A549 (cell line): ENCODE results near the gene CCDC167. TPM values are rescaled to one million over a fixed set of nuclear protein-coding genes. Genes with fewer than 3 reads are reported as not detected.

Experiments used
- ATAC-seq, 2 experiments: fragments of 200-7000 bp in 1 of 2; fragments of >200 bp in 1 of 2; cut with Nextera tagmentation in 1 of 2; cut with Tn5 transposase in 1 of 2; 3 replicates each; pipeline versions ENCODE4 v1.8.0 to v1.9.1; 2018 to 2020; ENCODE audit warnings: mild to moderate bottlenecking in 1 of 2, moderate library complexity in 1 of 2
- CTCF ChIA-PET: fragments of 300-600 bp; sonication (Branson Sonifier 250); formaldehyde crosslinking; extraction: SDS; loops from one replicate; lab custom pipeline; 2021; ENCODE audit warnings: antibody characterized with exemption, inconsistent platforms; lab: Yijun Ruan, JAX
- POLR2A ChIA-PET: fragments of 350-600 bp; formaldehyde crosslinking; extraction: SDS; loops from one replicate; lab custom pipeline; 2021; ENCODE audit warnings: antibody characterized with exemption, inconsistent platforms; lab: Yijun Ruan, JAX
- DNase-seq, 2 experiments: peaks; one replicate each; pipeline versions ENCODE4 v3.0.0 to v3.0.0-alpha.2; 2011 to 2016; ENCODE audit warnings: low read depth in 1 of 2, low spot score in 1 of 2
- FAIRE-seq: peaks from 2 replicates; lab custom pipeline; 2011; peaks lifted over from hg19 to GRCh38; lab: Jason Lieb, UNC
- H3K27ac ChIP-seq, 2 experiments: fragments of >200 bp; sonication (Bioruptor Twin); formaldehyde crosslinking; 3 replicates each; pipeline ENCODE4 v1.5.1; 2016 to 2017
- H3K4me1 ChIP-seq: fragments of >200 bp; sonication (Bioruptor Twin); formaldehyde crosslinking; 3 replicates; pipeline ENCODE4 v1.6.1; 2016
- H3K4me2 ChIP-seq: fragments of >200 bp; sonication (Bioruptor Twin); formaldehyde crosslinking; 3 replicates; pipeline ENCODE4 v1.6.1; 2016
- H3K4me3 ChIP-seq: fragments of >200 bp; sonication (Bioruptor Twin); formaldehyde crosslinking; 3 replicates; pipeline ENCODE4 v1.5.1; 2016
- H3K9me3 ChIP-seq: fragments of >200 bp; sonication (Bioruptor Twin); formaldehyde crosslinking; 3 replicates; pipeline ENCODE4 v1.6.1; 2016
- CBX2 ChIP-seq: fragments of 200-600 bp; sonication (generic); IDR thresholded peaks from 2 replicates; pipeline ENCODE4 v1.6.1; 2016; ENCODE audit warnings: low read depth, mild to moderate bottlenecking, borderline replicate concordance
- CBX8 ChIP-seq: fragments of 200-600 bp; sonication (generic); IDR thresholded peaks from 2 replicates; pipeline ENCODE4 v1.6.1; 2016
- CHD4 ChIP-seq: fragments of 200-600 bp; sonication (generic); IDR thresholded peaks from 2 replicates; pipeline ENCODE4 v1.6.1; 2016; ENCODE audit warnings: antibody characterized with exemption, mild to moderate bottlenecking, borderline replicate concordance
- EHMT2 ChIP-seq: fragments of 200-600 bp; sonication (generic); IDR thresholded peaks from 2 replicates; pipeline ENCODE4 v1.6.1; 2016; ENCODE audit warnings: antibody characterized with exemption, low read depth, mild to moderate bottlenecking, moderate library complexity
- ELK1 ChIP-seq: fragments of 150-350 bp; IDR thresholded peaks from 2 replicates; pipeline ENCODE4 v1.6.1; 2014; ENCODE audit warnings: low read depth, mild to moderate bottlenecking, low read length
- ESRRA ChIP-seq: fragments of 150-350 bp; IDR thresholded peaks from 2 replicates; pipeline ENCODE4 v1.6.1; 2014; ENCODE audit warnings: mild to moderate bottlenecking, low read length, borderline replicate concordance
- FOSB ChIP-seq: fragments of 250-450 bp; sonication (Bioruptor Pico); IDR thresholded peaks from 2 replicates; pipeline ENCODE4 v1.5.0; 2020; ENCODE audit warnings: mild to moderate bottlenecking, moderate library complexity
- GATA3 ChIP-seq: IDR thresholded peaks from 2 replicates; pipeline ENCODE4 v1.6.1; 2012; ENCODE audit warnings: borderline replicate concordance
- HDAC2 ChIP-seq: fragments of 200-600 bp; sonication (generic); IDR thresholded peaks from 2 replicates; pipeline ENCODE4 v1.6.1; 2016
- HOXB13 ChIP-seq: fragments of 250-450 bp; sonication (Bioruptor Pico); IDR thresholded peaks from 2 replicates; pipeline ENCODE4 v1.5.0; 2020; ENCODE audit warnings: low read depth, mild to moderate bottlenecking, moderate library complexity
- JUN ChIP-seq, 2 experiments: fragments of >200 bp; sonication (Bioruptor Twin); formaldehyde crosslinking; IDR thresholded peaks; 2 replicates in 1 of 2; 3 replicates in 1 of 2; pipeline ENCODE4 v1.6.1; 2016 to 2017
- KDM1A ChIP-seq: fragments of 200-600 bp; sonication (generic); IDR thresholded peaks from 2 replicates; pipeline ENCODE4 v1.6.1; 2016; ENCODE audit warnings: low read depth, mild to moderate bottlenecking
- KDM5A ChIP-seq: fragments of 200-600 bp; sonication (generic); IDR thresholded peaks from 2 replicates; pipeline ENCODE4 v1.6.1; 2016; ENCODE audit warnings: antibody characterized with exemption, mild to moderate bottlenecking
- MAFK ChIP-seq: fragments of 450-650 bp; IDR thresholded peaks from 2 replicates; pipeline ENCODE4 v1.6.1; 2014; ENCODE audit not compliant: partially characterized antibody
- MYC ChIP-seq: IDR thresholded peaks from 2 replicates; pipeline ENCODE4 v1.6.1; 2012; ENCODE audit warnings: mild to moderate bottlenecking, inconsistent platforms, low read length, improper control_type of control experiment, borderline replicate concordance
- PHF8 ChIP-seq: fragments of 200-600 bp; sonication (generic); IDR thresholded peaks from 2 replicates; pipeline ENCODE4 v1.6.1; 2016; ENCODE audit warnings: low read depth, mild to moderate bottlenecking, antibody characterized with exemption, moderate library complexity, borderline replicate concordance
- POLR2A ChIP-seq: IDR thresholded peaks from 2 replicates; pipeline ENCODE4 v1.6.1; 2012; ENCODE audit warnings: mild to moderate bottlenecking, low read length
- RAD21 ChIP-seq, 2 experiments: fragments of >200 bp in 1 of 2; sonication (Bioruptor Twin) in 1 of 2; formaldehyde crosslinking in 1 of 2; IDR thresholded peaks in 1 of 2; conservative IDR thresholded peaks in 1 of 2; 2 replicates in 1 of 2; 3 replicates in 1 of 2; pipeline ENCODE4 v1.6.1; 2012 to 2018; ENCODE audit warnings: inconsistent platforms in 1 of 2
- RARB ChIP-seq: fragments of 250-450 bp; sonication (Bioruptor Pico); IDR thresholded peaks from 2 replicates; pipeline ENCODE4 v1.8.0; 2021; ENCODE audit warnings: mild to moderate bottlenecking, moderate library complexity
- RNF2 ChIP-seq: fragments of 200-600 bp; sonication (generic); IDR thresholded peaks from 2 replicates; pipeline ENCODE4 v1.6.1; 2016; ENCODE audit warnings: low read depth, mild to moderate bottlenecking, antibody characterized with exemption, moderate library complexity, borderline replicate concordance
- SMC3 ChIP-seq: fragments of >200 bp; sonication (Bioruptor Twin); formaldehyde crosslinking; IDR thresholded peaks from 3 replicates; pipeline ENCODE4 v1.6.1; 2018; ENCODE audit warnings: inconsistent platforms
- TP53 ChIP-seq: fragments of 250-450 bp; sonication (Bioruptor Pico); IDR thresholded peaks from 2 replicates; pipeline ENCODE4 v1.5.0; 2021; ENCODE audit warnings: mild to moderate bottlenecking, moderate library complexity
- USF2 ChIP-seq: fragments of 450-650 bp; IDR thresholded peaks from 2 replicates; pipeline ENCODE4 v1.6.1; 2014; ENCODE audit warnings: antibody characterized with exemption
- ZSCAN20 ChIP-seq: fragments of 250-450 bp; sonication (Bioruptor Pico); IDR thresholded peaks from 2 replicates; pipeline ENCODE4 v1.8.0; 2022; ENCODE audit warnings: mild to moderate bottlenecking, moderate library complexity
- WGBS: methylation state at CpG from one replicate; pipeline ENCODE4 v1.1.6; 2017; ENCODE audit errors: missing lambda C conversion rate; 5-methylcytosine and 5-hydroxymethylcytosine counted together
- polyA plus RNA-seq, 4 experiments: library from polyadenylated mRNA; depleted of rRNA in 3 of 4; stranded (reverse); fragments of >200 nt; fragmentation: RNase III in 1 of 4; extraction: RNeasy Plus Mini Kit Qiagen cat#74134 plus additional on column Dnase treatment in 1 of 4; gene quantifications; 2 replicates in 3 of 4; 3 replicates in 1 of 4; pipeline ENCODE4 v1.2.3, GENCODE V29; 2011 to 2017
- TF ChIP-seq, protein P1 (sequence below): fragments of 200-600 bp; sonication (generic); IDR thresholded peaks from 2 replicates; pipeline ENCODE4 v1.6.1; 2016; ENCODE audit warnings: antibody characterized with exemption, mild to moderate bottlenecking, moderate library complexity

The CCDC167 gene
- polyA plus RNA-seq, 2 of the 4 experiments (the other 2 are of a cell fraction): 35.1 to 39.1 TPM

DNA sequence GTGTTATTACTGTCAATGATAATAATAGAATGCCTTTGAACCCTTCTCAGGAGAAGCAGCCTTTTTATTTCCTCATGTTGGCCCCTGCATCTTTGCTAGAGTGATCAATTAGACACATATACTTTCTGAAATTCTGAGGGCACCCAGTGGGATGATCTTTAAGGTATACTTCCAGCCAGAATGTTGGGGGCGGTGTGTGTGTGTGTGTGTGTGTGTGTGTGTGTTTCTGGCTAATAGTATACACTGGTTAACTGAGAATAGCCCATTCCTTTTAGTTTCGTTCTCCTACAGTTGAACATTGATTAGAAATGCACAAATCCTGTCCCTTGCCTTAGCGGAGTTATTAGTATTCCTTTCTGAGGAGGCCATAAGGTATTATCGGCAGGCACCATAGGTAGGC, 41.7 kb upstream of the CCDC167 start:
- no peak for FAIRE-seq
- CTCF ChIA-PET: interaction anchor here (7.9 kb wide), 1 partner anchor 149 kb away, joined by 72 read pairs; no protein-coding TSS in a partner anchor
- 95% methylated on average over 4 of the region's 4 CpGs for WGBS
- Histone ChIP-seq H3K27ac (no peak overlapping the region), H3K4me3 (no peak overlapping the region), H3K4me2 (no peak overlapping the region), H3K4me1 (no peaks in the 10 kb centered on the region), H3K9me3 (no peaks in the 10 kb centered on the region)
- no peak for ATAC-seq
- TF ChIP-seq, protein P1, sequence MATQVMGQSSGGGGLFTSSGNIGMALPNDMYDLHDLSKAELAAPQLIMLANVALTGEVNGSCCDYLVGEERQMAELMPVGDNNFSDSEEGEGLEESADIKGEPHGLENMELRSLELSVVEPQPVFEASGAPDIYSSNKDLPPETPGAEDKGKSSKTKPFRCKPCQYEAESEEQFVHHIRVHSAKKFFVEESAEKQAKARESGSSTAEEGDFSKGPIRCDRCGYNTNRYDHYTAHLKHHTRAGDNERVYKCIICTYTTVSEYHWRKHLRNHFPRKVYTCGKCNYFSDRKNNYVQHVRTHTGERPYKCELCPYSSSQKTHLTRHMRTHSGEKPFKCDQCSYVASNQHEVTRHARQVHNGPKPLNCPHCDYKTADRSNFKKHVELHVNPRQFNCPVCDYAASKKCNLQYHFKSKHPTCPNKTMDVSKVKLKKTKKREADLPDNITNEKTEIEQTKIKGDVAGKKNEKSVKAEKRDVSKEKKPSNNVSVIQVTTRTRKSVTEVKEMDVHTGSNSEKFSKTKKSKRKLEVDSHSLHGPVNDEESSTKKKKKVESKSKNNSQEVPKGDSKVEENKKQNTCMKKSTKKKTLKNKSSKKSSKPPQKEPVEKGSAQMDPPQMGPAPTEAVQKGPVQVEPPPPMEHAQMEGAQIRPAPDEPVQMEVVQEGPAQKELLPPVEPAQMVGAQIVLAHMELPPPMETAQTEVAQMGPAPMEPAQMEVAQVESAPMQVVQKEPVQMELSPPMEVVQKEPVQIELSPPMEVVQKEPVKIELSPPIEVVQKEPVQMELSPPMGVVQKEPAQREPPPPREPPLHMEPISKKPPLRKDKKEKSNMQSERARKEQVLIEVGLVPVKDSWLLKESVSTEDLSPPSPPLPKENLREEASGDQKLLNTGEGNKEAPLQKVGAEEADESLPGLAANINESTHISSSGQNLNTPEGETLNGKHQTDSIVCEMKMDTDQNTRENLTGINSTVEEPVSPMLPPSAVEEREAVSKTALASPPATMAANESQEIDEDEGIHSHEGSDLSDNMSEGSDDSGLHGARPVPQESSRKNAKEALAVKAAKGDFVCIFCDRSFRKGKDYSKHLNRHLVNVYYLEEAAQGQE: no peak
- TF ChIP-seq HDAC2 (no peak), EHMT2 (no peak), JUN (IDR thresholded peaks at IDR 0.05) (no peak), ZSCAN20 (CRISPR knock-in tag) (no peak), KDM1A (no peak), HOXB13 (CRISPR knock-in tag) (no peak), ESRRA (no peak), USF2 (no peak), CBX8 (no peak), ELK1 (no peak), GATA3 (no peak), POLR2A (no peak), FOSB (CRISPR knock-in tag) (no peak)
- no peak for DNase-seq
- POLR2A ChIA-PET: no interaction called here

- 73% methylated on average over 4 of the region's 4 CpGs for WGBS
- no peak overlapping the region for H3K4me2 ChIP-seq
- DNase-seq (no peak), ATAC-seq (no peak), FAIRE-seq (no peak)
- TF ChIP-seq KDM1A: no peak
- TF ChIP-seq KDM5A: no peak
- TF ChIP-seq ESRRA: no peak
- no peak for TF ChIP-seq SMC3
- TF ChIP-seq JUN (IDR thresholded peaks at IDR 0.05): no peak
- TF ChIP-seq HOXB13 (CRISPR knock-in tag): no peak
- ChIA-PET POLR2A (no interaction called here), CTCF (interaction anchor here (7.9 kb wide), 1 partner anchor 150 kb away, joined by 72 read pairs; no protein-coding TSS in a partner anchor)
- no peak overlapping the region for H3K4me3 ChIP-seq
- H3K27ac ChIP-seq: no peak overlapping the region
- H3K9me3 ChIP-seq: no peaks in the 10 kb centered on the region
- no peaks in the 10 kb centered on the region for H3K4me1 ChIP-seq
Observed at GRCh38 chr6:37540390-37540789, 40.7 kb upstream of the CCDC167 start.

DNA sequence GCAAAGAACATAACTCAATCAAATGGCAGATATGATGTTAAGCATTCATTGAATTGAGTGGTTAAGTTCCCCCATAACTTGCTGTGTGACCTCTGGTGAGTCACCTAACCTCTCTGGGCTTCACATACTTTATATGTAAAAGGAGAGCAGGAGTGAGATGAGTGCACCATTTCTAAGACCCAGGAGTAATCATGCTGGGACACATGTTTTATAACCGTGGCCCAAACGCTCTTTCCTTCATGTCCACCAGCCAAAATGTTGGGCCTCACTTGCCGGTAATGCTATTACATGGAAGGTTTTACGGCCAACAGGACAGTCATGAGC, 40.3 kb upstream of the CCDC167 start:
- DNase-seq (no peak), ATAC-seq (no peak), FAIRE-seq (no peak)
- Histone ChIP-seq H3K4me3 (no peak overlapping the region), H3K9me3 (no peaks in the 10 kb centered on the region), H3K27ac (no peak overlapping the region), H3K4me1 (no peaks in the 10 kb centered on the region), H3K4me2 (no peak overlapping the region)
- 91% methylated on average over 4 of the region's 4 CpGs for WGBS
- CTCF ChIA-PET: interaction anchor here (1.5 to 7.9 kb wide), 3 partner anchors 10 to 150 kb away, joined by 4 to 72 read pairs (median 45); no protein-coding TSS in a partner anchor
- POLR2A ChIA-PET: no interaction called here
- TF ChIP-seq MYC (no peak), EHMT2 (no peak), KDM5A (no peak), MAFK (no peak), ESRRA (no peak), HOXB13 (CRISPR knock-in tag) (no peak), CBX2 (no peak), RAD21 (conservative IDR thresholded peaks at IDR 0.05 in 1 of 2, IDR thresholded peaks at IDR 0.05 in 1 of 2) (no peak), TP53 (CRISPR knock-in tag) (no peak), PHF8 (no peak), CHD4 (no peak), CBX8 (no peak), RARB (CRISPR knock-in tag) (no peak), RNF2 (no peak)
